HG03439 (cell line): ENCODE measurements around the gene PRPSAP1.
"Not testable (repeated sequence)": the region's sequence is repeated elsewhere in the genome, so short reads cannot be mapped to it uniquely, and the experiment has no call there.

ENCODE experiments used
- ATAC-seq: cut with Tn5 transposase; IDR thresholded peaks from one replicate; pipeline ENCODE4 v1.9.1; 2021; ENCODE audit warnings: mild to moderate bottlenecking, moderate library complexity; ENCODE audit not compliant: unreplicated experiment

PRPSAP1 gene

DNA sequence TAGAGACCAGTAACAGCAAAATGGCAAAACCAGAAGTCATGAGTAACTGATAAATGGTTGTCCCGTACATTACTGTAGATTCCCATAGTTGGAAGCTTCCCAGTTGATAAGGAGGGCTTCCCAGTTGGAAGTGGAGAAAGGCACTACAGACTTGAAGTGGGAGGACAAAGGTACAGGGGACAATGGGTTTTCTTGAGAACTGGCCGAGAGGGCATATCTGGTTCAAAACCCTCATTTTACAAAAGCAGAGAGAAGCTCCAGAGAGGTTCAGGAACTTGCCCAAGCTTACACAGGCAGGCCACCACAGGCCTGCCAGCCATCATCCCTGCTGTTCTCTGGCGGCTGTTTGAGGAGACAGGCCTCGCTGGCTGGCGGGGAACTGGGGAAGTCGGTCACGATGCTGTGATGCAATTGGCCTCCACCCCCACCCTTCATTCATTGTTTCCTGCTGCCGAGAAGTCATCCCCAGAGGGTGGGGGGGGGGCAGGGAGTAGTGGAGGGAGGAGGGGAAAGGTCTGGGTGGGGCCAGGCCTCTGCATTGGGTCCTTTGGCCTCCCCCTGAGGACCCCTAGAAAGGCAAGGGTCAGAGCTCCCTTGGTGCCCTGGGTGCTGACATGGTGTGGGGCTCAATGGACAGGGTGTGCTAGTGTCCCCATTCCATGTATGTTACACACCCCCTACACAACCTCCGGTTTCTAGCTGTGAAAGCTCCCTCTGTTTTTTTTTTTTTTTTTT, 85.5 kb downstream of the PRPSAP1 start:
- ATAC-seq: no peak

DNA sequence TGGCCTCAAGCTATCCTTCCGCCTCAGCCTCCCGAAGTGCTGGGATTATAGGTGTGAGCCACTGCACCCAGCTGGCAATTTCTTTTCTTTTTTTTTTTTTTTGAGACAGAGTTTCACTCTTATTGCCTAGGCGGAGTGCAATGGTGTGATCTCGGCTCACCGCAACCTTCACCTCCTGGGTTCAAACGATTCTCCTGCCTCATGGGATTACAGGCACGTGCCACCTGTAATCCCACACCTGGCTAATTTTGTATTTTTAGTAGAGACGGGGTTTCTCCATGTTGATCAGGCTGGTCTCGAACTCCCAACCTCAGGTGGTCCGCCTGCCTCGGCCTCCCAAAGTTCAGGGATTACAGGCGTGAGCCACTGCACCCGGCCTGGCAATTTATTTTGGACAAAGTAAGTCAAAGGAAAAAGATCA, 86.1 kb downstream of the PRPSAP1 start:
- ATAC-seq: not testable (repeated sequence)

DNA sequence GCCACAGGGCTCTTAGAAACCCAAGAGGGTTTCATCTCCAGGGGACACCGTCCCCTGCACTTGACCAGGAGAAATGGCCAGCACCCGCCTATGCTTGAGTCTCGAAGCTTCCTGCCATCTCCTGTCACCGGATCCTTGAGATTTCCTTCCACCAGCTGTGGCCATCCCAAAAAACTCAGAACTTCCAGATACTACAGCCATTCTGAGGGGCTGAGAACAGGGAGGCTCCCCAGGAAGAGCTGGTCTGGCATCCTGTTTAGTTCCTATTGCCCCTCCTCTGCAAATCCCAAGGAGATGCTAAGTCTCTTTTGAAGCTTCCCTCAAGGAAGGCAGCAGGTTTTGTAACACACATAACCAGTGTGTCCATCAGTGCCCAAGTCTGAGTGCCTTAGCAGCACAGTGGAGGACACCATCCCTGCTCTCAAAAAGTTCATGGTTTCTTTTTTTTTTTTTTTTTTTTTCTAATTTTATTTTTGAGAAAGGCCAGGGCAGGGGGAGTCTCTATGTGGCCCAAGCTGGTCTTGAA, 86.6 kb downstream of the PRPSAP1 start:
- ATAC-seq: no peak

DNA sequence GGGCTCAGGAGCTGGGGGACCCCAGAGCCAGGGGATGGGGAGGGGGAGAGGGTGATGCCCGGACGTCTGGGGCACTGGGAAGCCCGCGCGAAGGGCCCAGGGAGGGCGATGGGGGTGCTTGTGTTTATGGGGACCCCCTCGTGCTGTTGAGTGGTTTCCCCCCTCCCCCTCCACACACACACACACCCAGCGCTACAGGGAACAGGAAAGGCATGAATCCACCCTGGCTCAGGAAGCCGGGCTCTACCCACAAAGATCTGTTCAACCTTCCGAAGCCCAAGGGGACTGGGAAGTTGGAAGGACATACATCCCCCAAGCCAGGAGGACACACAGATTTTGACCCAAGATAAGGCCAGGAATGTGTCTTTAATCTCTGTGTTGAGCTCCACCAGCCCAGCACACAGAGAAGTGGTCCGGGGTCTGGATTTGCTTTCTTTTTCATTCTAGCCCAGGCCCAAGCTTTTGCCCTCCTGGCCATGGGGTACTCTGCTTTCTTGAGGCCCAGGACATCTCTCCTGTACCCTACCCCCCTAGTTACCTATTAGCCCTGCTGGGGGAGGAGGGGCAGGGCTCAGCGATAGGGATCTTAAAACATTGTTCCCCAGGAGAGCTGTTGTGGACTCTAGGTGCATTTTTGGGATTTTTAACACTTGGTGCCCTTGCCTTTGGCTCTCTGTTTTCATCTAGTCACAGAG, 87.3 kb downstream of the PRPSAP1 start:
- no peak for ATAC-seq

DNA sequence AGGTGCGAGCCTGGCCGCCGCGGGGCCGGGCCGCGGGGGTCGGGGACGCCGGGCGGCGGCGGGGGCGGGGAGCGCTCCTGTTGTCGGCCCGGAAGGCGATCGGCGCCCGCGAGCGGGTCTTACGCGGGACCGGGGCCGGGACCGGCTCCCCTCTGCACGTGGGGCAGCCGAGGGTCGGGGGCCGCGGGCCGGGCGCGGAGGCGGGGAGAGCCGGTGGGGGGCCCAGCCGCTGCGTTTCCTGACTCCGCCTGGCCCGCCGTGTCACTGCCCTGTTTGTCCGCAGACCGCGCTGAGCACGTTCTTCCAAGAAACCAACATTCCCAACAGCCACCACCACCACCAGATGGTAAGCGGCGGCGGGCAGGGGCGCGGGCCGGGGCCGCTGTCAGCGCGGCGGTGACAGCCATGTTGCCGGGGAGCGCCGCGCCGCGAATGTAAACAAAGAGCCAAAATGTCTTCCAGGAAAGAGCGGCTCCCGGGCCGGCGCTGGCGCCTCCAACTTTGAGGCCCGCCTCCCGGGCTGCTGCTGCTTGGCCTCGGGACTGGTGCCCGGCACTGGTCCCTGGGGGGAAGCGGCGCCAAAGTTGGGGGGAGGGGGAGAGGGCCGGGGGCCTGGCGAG, 88.0 kb downstream of the PRPSAP1 start:
- ATAC-seq: no peak

DNA sequence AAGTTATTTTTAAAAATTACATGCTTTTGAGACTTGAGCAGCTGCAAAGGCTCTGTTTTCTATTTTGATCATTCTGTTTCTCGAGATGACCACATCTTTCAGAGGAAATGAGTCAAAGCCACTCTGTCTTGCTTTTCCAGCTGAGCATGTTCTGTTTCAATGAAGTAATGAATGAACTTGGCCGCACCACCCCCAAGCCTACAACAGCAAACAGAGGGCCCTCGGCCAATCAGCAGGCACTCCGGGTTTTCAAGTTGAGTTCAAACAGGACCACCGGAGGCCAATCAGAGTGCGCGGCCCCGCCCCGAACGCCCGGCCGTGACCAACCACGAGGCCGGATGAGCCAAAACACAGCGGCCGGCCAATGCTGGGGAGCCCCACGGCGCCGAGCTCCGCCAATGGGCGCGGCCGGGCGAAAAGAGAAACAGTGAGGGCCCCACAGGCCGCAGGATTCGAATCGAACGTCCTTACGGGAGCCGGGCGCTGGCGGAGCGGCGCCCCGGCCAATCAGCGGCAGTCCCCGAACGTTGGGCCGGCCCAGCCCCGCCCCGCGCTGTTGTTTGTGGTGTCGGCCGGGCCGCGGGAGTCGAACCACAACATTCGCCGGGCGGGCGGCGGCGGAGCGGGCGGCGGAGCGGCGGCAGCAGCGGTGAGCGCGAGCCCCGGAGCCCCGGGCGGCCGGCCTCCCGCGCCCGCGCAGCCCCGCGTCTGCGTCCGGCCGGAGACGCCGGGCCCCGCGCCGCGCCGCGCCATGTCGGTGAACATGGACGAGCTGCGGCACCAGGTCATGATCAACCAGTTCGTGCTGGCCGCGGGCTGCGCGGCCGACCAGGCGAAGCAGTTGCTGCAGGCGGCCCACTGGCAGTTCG, 88.7 kb downstream of the PRPSAP1 start, which contains the start of gene UBALD2:
TSS of gene UBALD2 (plus strand) at position 594 of the 869 bp plus-strand sequence. CDS start at position 752, 158 bp downstream.
- ATAC-seq: peak; percentile 70

DNA sequence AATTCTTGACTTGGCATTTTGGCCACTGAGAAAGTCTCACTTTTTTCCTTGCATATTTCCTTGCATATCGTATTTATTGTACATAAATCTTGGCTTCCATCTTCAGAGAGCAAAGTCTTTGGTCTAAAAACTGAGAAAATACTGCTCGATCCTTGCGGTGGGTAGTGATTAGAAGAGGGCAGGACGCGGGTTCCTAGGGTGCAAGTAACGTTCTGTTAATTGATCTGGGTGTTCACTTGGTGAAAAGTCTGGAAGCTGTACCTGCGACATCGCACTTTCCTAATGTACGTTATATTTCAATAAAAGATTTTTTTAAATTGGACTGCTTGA, 89.3 kb downstream of the PRPSAP1 start:
- peak; percentile 1 for ATAC-seq

DNA sequence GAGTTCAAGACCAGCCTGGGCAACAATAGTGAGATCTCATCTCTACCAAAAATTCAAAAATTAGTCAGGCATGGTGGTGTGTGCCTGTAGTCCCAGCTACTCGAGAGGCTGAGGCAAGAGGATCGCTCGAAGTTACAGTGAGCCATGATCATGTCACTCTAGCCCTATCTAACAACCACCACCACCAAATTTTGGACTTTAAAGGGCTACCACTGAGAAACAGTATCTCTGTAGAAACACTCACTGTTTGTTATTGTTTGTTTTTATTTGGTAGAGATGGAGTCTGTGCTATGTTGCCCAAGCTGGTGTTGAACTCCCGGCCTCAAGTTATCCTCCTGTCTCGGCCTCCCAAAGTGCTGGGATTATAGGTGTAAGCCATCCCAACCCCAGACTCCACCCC, 89.8 kb downstream of the PRPSAP1 start:
- no peak for ATAC-seq

DNA sequence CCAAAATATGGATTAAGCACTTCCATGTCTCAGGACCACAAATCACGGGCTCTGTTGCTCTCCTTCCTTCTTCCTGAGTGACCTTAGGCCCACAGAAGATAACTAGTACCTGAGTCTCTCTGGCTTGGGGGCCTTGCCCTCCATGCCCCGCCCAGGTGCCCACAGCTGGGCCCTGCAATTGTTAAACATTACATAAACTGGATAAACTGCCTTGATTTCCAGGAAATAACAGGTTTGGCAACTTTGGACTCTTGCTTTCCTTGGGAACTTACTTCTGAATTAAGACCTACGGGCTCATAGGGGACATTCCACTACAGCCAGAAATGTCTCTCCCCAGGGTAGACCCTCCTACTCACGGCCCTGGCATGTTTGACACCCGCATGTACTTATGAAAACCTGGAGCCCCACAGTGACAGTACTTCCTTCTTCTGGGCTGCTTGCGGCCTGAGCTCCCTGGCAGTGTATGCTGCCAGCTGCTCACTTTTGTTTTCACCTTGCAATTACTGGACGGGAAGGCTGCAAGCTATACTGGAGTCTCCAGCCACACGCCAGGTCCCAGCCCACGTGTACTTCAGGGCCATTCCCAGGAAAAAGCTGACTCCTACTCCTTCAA, 90.9 kb downstream of the PRPSAP1 start:
- ATAC-seq: no peak

DNA sequence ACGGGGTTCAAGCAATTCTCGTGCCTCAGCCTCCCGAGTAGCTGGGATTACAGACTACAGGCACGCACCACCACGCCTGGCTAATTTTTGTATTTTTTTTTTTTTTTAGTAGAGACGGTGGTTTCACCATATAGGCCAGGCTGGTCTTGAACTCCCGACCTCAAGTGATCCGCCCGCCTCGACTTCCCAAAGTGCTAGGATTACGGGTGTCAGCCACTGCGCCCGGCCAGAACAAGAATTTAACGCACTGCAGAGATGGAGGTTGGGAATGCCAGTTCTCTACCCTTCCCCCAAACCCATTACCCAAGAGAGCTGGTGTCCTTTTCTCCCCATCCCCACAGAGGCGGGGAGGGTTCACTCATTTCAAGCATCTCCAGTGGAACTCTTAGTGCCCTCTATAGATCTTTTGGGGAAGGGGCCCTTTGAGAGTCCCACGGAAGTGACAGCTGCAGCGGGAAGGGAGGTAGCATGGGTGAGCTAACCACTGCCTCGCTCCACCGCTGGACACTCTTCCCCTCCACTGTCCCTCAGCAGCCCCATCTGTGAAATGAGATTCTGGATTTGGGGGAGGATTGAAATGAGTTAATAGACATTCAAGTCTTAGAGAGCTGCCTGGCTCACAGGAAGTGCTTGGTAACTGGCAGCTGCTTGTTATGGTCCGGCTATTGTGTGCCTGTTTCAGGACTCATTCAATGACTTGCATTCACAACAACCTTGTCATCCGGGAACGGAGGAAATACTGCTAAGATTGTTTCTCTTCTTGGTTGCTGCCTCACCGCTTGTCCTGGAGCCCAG, 92.1 kb downstream of the PRPSAP1 start:
- no peak for ATAC-seq

DNA sequence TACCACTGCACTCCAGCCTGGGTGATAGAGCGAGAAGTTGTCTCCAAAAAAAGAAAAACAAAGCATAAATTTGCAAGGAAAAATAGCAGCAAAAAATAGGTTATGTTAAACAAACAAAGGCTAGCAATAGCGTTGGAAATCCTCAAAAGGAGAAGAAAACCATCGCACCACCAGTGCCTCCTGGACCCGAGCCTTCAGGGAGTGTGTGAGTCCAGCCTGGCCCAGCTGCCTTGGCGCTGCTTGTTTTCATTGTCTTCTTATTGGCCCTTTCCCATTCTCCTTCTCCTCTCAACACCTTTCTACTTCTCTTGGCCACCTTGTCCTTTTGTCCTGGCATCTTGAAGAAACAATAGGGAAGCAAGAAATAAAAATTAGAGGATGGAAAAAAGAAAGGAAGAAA, 93.0 kb downstream of the PRPSAP1 start:
- no peak for ATAC-seq

DNA sequence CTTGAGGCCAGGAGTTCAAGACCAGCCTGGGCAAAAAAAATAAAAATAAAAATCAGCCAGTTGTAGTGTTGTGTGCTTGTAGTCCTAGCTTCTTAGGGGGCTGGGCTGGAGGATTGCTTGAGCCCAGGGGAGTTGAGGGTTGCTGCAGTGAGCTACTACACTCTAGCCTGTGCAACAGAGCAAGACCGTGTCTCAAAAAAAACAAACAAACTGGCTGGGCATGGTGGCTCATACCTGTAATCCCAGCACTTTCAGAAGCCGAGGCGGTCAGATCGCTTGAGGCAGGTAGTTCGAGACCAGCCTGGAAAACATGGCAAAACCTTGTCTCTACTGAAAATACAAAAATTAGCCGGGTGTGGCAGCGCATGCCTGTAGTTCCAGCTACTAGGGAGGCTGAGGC, 93.5 kb downstream of the PRPSAP1 start:
- ATAC-seq: no peak
